SK-N-MC (cell line): Measurements from ENCODE around the gene ERI3.

ENCODE experiments used
- DNase-seq: peaks from one replicate; pipeline ENCODE4 v3.0.0-alpha.2; 2011; ENCODE audit warnings: low read depth, low spot score
- H3K27ac ChIP-seq: fragments of 200-600 bp; sonication (generic); 2 replicates; pipeline ENCODE4 v1.5.1; 2016; ENCODE audit warnings: mixed run types
- H3K36me3 ChIP-seq: fragments of 200-600 bp; sonication (generic); 2 replicates; pipeline ENCODE4 v1.6.1; 2017; ENCODE audit warnings: antibody characterized with exemption, low read length, mixed read lengths; ENCODE audit not compliant: insufficient read depth
- H3K4me3 ChIP-seq: fragments of 200-600 bp; sonication (generic); 2 replicates; pipeline ENCODE4 v1.5.1; 2016
- H3K9ac ChIP-seq: fragments of 200-600 bp; sonication (generic); 2 replicates; pipeline ENCODE4 v1.8.0; 2017; ENCODE audit warnings: mixed run types, mixed read lengths; ENCODE audit not compliant: insufficient read length
- H3K9me3 ChIP-seq: fragments of 200-600 bp; sonication (generic); 2 replicates; pipeline ENCODE4 v1.6.1; 2017; ENCODE audit warnings: low read depth, mild to moderate bottlenecking, antibody characterized with exemption, low read length, moderate library complexity, mixed read lengths
- EZH2 ChIP-seq: fragments of 200-600 bp; sonication (generic); IDR thresholded peaks from one replicate; pipeline ENCODE4 v1.6.1; 2017; ENCODE audit warnings: antibody characterized with exemption
- FOXP2 ChIP-seq: optimal IDR thresholded peaks from 2 replicates; pipeline ENCODE3; 2011; ENCODE audit warnings: mild to moderate bottlenecking, moderate library complexity; ENCODE audit not compliant: insufficient read depth; ENCODE audit errors: extremely low read length, control extremely low read depth
- POLR2AphosphoS5 ChIP-seq: IDR thresholded peaks from 2 replicates; pipeline ENCODE4 v1.6.1; 2012; ENCODE audit warnings: mild to moderate bottlenecking, low read depth, low read length, borderline replicate concordance

Gene ERI3

DNA sequence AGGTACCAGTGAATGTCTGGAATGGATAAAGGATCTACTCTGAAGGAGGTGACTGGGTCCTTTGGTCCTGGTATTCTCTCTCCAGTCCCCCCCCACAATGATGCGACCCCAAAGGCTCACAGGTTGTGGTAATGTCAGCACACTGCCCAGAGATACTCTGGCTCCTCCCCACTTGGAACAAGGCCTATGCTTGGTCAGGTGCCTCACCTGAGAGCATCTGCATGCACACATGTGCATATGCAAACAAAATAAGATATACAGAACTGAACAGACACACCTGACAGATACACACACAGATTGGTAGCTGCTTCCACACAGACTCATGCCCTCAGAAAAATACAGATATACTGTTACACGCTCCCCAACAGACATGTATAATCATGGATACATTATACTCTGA lies 108.3 kb downstream of the ERI3 start:
- no peak for DNase-seq
- H3K9ac ChIP-seq, result no peak overlapping the region
- no peak overlapping the region for H3K27ac ChIP-seq
- no peaks in the 10 kb centered on the region for H3K9me3 ChIP-seq
- TF ChIP-seq POLR2AphosphoS5, result no peak
- no peak for TF ChIP-seq EZH2
- TF ChIP-seq FOXP2, result no peak
- 0 out of 2 replicates have a peak, but pooled peaks cover 3% of the 10 kb centered on the region for H3K36me3 ChIP-seq
- H3K4me3 ChIP-seq, result no peak overlapping the region

DNA sequence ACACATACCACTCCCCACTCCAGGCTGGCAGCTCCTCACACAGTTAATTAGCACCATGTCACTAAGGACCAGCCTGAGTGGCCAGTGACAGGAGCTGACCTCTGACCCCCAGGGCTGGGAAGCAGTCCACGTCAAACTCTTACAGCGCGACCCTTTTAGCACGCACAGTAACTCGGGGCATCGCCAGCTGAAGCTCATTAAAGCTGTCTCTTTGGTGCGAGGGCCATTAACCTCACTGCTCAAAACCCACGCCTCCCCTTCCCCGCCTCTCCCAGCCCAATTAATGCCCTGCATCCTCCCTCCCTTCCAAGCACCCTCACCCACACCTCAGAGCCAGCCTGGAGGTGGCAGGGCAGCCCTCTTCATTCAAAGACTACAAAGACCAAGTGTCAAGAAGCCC lies 110.1 kb downstream of the ERI3 start:
- DNase-seq, result no peak
- H3K9ac ChIP-seq, result no peak overlapping the region
- no peak overlapping the region for H3K4me3 ChIP-seq
- H3K27ac ChIP-seq, result no peak overlapping the region
- no peaks in the 10 kb centered on the region for H3K9me3 ChIP-seq
- TF ChIP-seq POLR2AphosphoS5 (no peak), EZH2 (no peak), FOXP2 (no peak)
- 0 out of 2 replicates have a peak, but pooled peaks cover 3% of the 10 kb centered on the region for H3K36me3 ChIP-seq

DNA sequence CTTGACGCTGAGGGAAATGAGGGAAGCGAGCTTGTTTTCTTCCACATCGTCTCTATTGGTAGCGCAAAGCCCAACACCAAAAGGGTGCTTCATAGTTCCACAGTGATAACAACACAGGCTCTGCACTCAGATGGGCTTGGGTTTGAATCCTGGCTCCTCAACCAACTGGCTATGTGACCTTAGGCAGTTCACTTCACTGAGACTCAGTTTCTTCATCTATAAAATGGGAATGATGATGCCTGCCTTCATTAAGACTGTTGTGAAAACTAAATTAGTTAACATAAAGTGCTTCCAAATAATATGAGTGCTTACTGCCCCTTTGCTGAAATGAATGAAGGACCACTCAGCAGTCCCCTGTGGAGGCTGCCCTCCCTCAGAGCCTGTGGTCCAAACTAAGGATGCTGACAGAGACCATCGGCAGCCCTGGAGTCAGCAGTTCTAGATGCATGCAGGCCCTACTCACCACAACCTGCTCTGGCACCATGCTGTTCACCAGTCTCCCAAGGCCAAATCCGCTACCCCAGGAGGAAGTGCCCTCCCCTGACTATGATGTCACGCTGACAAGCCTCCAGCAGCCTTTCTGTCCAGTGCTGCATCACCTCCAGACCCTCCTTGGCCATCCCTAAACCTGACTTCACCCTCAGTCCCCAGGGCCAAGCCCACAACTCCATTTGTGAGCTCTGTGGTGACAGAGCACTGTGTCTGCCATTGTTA lies 111.1 kb downstream of the ERI3 start:
- no peaks in the 10 kb centered on the region for H3K9me3 ChIP-seq

DNA sequence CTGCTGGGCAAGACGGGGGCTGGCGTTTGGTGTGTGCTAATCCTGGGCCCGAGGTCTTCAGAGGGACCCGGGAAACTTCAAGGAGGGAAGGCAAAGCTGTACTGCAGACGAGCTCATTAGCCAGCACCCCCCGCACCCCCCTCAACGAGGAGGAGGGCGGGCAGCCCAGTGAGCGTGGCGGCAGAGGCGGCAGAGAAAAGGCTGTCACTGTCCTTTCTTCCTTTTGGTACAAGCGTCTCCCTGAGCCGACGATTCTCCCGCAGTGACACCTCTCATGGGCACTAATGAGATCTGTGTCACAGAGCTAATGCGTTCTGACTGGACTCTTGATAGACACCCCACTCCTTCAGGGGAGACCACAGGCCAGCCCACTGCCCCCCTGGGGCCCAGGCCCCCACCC lies 112.3 kb downstream of the ERI3 start:
- H3K9ac ChIP-seq, result no peak overlapping the region
- H3K9me3 ChIP-seq, result no peaks in the 10 kb centered on the region
- H3K27ac ChIP-seq, result no peak overlapping the region
- H3K36me3 ChIP-seq, result 0 out of 2 replicates have a peak, but pooled peaks cover 3% of the 10 kb centered on the region
- no peak for TF ChIP-seq FOXP2
- TF ChIP-seq POLR2AphosphoS5, result no peak
- TF ChIP-seq EZH2, result no peak
- no peak overlapping the region for H3K4me3 ChIP-seq
- DNase-seq, result no peak

More for the DNA sequence above, 111.1 kb downstream of the ERI3 start:
- Histone ChIP-seq H3K9ac (no peak overlapping the region), H3K4me3 (no peak overlapping the region), H3K36me3 (0 out of 2 replicates have a peak, but pooled peaks cover 3% of the 10 kb centered on the region), H3K27ac (no peak overlapping the region)
- TF ChIP-seq EZH2, result no peak
- no peak for TF ChIP-seq POLR2AphosphoS5
- no peak for DNase-seq

DNA sequence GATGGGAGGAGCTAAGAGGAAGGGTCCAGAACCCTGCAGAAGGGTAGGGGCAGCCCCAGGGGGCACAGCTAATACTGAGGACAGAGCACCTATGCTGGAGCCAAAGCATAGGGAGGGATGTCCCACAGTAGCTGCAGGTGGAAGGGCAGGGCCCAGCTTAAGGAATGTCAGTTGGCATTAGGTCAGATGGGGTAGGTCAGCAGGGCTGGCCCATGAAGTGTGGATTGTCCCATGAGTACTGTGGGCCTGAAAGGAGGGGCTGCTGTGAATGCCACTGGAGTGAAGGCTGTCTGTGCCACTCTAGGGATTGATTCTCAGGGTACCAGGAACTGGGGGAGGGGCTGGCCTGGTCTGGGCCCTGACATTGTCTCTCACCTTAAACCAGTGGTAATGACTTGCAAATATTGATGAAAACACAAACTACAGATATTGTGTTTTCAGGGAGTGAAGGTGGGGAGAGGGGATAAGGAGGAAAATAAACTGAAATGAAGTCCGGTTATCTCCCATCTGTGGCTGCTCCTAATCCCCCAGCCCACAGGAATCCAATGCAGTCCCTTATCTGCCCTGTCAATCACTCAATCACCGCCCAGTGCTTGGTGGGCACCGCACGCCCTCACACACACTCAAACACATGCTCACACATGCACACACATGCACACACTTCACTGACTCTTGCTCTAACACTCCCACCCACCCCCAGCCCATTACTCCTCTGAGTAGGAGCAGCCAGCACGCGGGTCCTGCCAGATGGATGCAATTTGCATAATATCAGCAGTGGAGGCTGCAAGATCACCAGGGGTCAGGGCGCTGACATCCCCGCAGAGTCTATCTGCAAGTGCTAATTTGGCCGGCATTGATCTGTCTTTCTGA lies 114.0 kb downstream of the ERI3 start:
- Histone ChIP-seq H3K9me3 (no peaks in the 10 kb centered on the region), H3K9ac (no peak overlapping the region), H3K4me3 (no peak overlapping the region), H3K27ac (no peak overlapping the region), H3K36me3 (0 out of 2 replicates have a peak, but pooled peaks cover 3% of the 10 kb centered on the region)
- DNase-seq, result no peak
- TF ChIP-seq EZH2 (no peak), POLR2AphosphoS5 (no peak), FOXP2 (no peak)

DNA sequence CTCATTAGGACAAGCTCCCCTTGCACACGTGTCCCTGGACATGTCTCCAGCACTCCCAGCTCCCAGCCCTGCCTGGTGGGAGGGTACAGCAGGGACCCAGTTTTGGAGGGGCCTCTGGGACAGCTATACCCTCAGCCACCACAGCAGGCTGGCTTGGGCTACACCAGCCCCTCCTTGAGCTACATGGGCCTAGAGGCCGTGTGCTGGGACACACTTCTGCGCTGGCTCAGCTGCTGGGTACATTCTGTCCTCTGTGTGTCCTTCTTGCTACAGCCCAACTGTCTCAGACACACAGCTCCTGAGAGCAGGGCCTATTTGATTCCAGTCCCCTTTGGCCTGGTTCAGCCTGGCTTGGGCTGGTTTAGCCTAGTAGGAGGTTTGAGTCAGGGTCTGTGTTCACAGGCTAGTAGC lies 115.1 kb downstream of the ERI3 start:
- Histone ChIP-seq H3K9me3 (no peaks in the 10 kb centered on the region), H3K36me3 (0 out of 2 replicates have a peak, but pooled peaks cover 3% of the 10 kb centered on the region), H3K4me3 (no peak overlapping the region), H3K9ac (peak overlapping the region; percentile 40), H3K27ac (peak overlapping the region; percentile 74)
- no peak for TF ChIP-seq EZH2
- no peak for TF ChIP-seq POLR2AphosphoS5
- no peak for TF ChIP-seq FOXP2
- no peak for DNase-seq

DNA sequence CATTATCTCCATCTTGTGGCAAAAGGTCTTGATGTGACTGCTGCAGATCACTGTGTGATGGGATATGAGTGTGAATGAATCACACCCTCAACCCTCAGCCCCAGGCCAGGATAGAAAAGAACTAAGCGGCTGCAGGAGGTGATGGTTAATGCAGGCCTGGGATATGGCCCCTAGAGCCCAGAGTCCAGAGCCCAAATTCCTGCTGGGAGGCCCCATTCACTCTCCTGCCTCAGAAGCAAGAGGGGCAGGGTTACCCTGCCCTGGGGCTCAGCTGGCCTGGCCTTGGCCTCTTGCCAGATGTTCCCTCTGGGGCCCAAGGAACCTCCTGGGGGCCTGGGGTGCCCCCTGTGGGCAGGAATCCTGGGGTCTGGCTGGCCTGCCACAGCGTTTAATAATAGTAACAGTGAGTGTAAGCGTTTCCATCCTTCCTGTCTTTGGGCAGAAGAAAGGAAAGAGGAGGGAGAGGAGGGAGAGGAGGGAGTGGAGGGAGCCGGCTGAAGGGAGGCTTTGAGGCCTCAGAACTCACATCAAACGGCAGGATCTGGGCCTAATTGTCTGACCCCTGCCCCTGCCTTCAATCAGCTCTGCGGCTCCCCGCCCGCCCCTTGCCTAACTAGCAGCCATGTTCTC lies 115.6 kb downstream of the ERI3 start:
- 0 out of 2 replicates have a peak, but pooled peaks cover 3% of the 10 kb centered on the region for H3K36me3 ChIP-seq
- H3K9ac ChIP-seq, result no peak overlapping the region
- TF ChIP-seq POLR2AphosphoS5 (peak; percentile 51; the same call in 1 of the 2 replicates), FOXP2 (no peak), EZH2 (no peak)
- H3K4me3 ChIP-seq, result no peak overlapping the region
- DNase-seq, result no peak
- no peaks in the 10 kb centered on the region for H3K9me3 ChIP-seq
- peak overlapping the region; percentile 74 for H3K27ac ChIP-seq

DNA sequence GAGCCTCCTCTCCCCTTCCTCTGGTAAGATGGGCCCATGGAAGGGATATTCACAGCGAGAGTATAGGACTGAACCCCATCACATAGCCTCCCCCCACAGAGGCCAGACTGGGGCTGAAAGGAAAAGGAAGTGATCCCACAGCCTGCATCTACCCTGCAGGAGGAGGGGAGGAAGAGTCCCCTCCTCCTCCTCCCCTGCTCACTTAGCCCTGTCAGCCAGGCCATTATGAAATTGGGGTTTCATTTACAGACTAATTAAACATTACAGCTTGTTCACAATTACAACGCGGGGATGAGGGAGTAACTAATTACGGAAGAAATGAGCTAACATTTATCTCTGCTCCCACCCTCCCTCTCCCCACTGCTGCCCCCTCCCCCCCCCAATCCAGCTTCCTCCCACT lies 116.4 kb downstream of the ERI3 start:
- Histone ChIP-seq H3K36me3 (no peaks in the 10 kb centered on the region), H3K4me3 (no peak overlapping the region), H3K9ac (no peak overlapping the region), H3K27ac (peak overlapping the region; percentile 74; the same call in 1 of the 2 replicates), H3K9me3 (no peaks in the 10 kb centered on the region)
- no peak for DNase-seq
- TF ChIP-seq EZH2, result no peak
